Heart left ventricle (tissue), 16 donors: ENCODE results near the gene GANAB. TPM values are rescaled to one million over a fixed set of nuclear protein-coding genes. Genes with fewer than 3 reads are reported as not detected.

ENCODE experiments used
- ATAC-seq, 4 donors: fragments of 200-7000 bp; cut with Tn5 transposase; one replicate each; pipeline ENCODE4 v1.9.1; 2020 to 2022; ENCODE audit warnings: moderate library complexity in 4 of 4, mild to moderate bottlenecking in 3 of 4, moderate number of reproducible peaks in 1 of 4
- DNase-seq, 5 donors: peaks; one replicate each; pipeline ENCODE4 v3.0.0-alpha.2; 2020
- H3K27ac ChIP-seq, 12 donors: fragments of 200-600 bp; sonication (generic) in 4 of 12; one replicate each; pipeline versions ENCODE4 v1.5.0 to v1.8.0; 2016 to 2022; ENCODE audit warnings: mild to moderate bottlenecking in 2 of 12
- H3K27me3 ChIP-seq, 9 donors: fragments of 200-600 bp; sonication (generic) in 2 of 9; one replicate each; pipeline versions ENCODE4 v1.5.1 to v1.8.0; 2016 to 2022; ENCODE audit warnings: mild to moderate bottlenecking in 3 of 9
- H3K36me3 ChIP-seq, 9 donors: fragments of 200-600 bp; sonication (generic) in 2 of 9; one replicate each; pipeline versions ENCODE4 v1.5.0 to v1.8.0; 2018 to 2022; ENCODE audit warnings: mild to moderate bottlenecking in 2 of 9
- H3K4me1 ChIP-seq, 12 donors: fragments of 200-600 bp; sonication (generic) in 4 of 12; one replicate each; pipeline versions ENCODE4 v1.5.0 to v1.8.0; 2016 to 2022; ENCODE audit warnings: mild to moderate bottlenecking in 3 of 12
- H3K4me3 ChIP-seq, 12 donors: fragments of 200-600 bp; sonication (generic) in 4 of 12; one replicate each; pipeline versions ENCODE4 v1.5.0 to v1.8.0; 2017 to 2022; ENCODE audit warnings: mild to moderate bottlenecking in 9 of 12, moderate library complexity in 4 of 12
- H3K9me3 ChIP-seq, 12 donors: fragments of 200-600 bp; sonication (generic) in 4 of 12; one replicate each; pipeline versions ENCODE4 v1.5.0 to v1.8.0; 2016 to 2022; ENCODE audit warnings: mild to moderate bottlenecking in 1 of 12
- POLR2A ChIP-seq, 2 donors: fragments of 450-650 bp; IDR thresholded peaks; one replicate each; pipeline ENCODE4 v1.6.1; 2017; ENCODE audit warnings: antibody characterized with exemption in 2 of 2, mild to moderate bottlenecking in 2 of 2, moderate library complexity in 2 of 2
- WGBS, 4 donors: extraction: QIAGEN DNeasy Blood & Tissue Kit in 2 of 4; methylation state at CpG; one replicate each; pipeline versions ENCODE4 v1.1.5 to v1.1.7; 2013 to 2018; 5-methylcytosine and 5-hydroxymethylcytosine counted together
- intact Hi-C, 10 donors: fragments of 100-400 bp; cut with DNase I; formaldehyde crosslinking; loops; one replicate each; pipeline versions ENCODE4 v1.11.1 to v1.14.2; 2022
- polyA plus RNA-seq, 2 donors: library from polyadenylated mRNA; stranded (reverse); fragments of 200-250 nt; gene quantifications; one replicate each; pipeline ENCODE4 v1.2.3, GENCODE V29; 2013
- total RNA-seq, 9 donors: library from RNA; depleted of rRNA in 2 of 9; stranded (reverse); fragments of >200 nt in 2 of 9; fragmentation: NEBNext Ultra II Directional in 3 of 9; extraction: Animal tissue kit (Norgen Biotek cat#: 25700) in 3 of 9; gene quantifications; one replicate each; pipeline versions ENCODE4 v1.1.0 to v1.2.4, GENCODE V29; 2016 to 2023
- TF ChIP-seq, protein P1 (sequence below), 12 donors: fragments of 200-600 bp; sonication (generic) in 4 of 12; IDR thresholded peaks; one replicate each; pipeline versions ENCODE4 v1.5.0 to v1.8.0; 2018 to 2022; ENCODE audit warnings: antibody characterized with exemption in 12 of 12, mild to moderate bottlenecking in 5 of 12
- donor health status: ischemic (EF 13 %, LVEDD 7.1; RV severe dilation, severe dysfunction).
- donor health status: healthy with polysubstance abuse.
- donor health status: DM: no; HTN: yes; CAD: no.
- donor health status: DM: no; HTN: no; CAD: no.
- donor health status: ischemic (EF 25% LVEDD 6.9; RV normal size, moderate dysfunction).
- donor health status: ischemic (EF 25% LVEDD 5.7; RV mildly dilated, moderate dysfunction).
- donor health status: healthy.
- donor health status: DM: yes; HTN: yes; CAD: no.
- donor health status: ischemic (EF 35%, LVEDD 5.7; RV mildly dilated, moderate dysfunction).
- donor health status: nonischemic (EF 11% LVEDD 7.7; RV severe dilation, severe dysfunction).
- donor health status: DM: yes; HTN: yes; CAD: no.
- donor health status: PGD.
- donor health status: ischemic (EF 29% LVEDD 5.4; RV normal size, mild dysfunction).
- donor health status: nonischemic (EF 23%, LVEDD 6.1; RV moderate dilation, normal function).

GANAB gene
- total and polyA plus RNA-seq, 11 donors = 49.3 to 182 (median 99.1) TPM

GRCh38 chr11:62610814-62611704, 35.4 kb downstream of the GANAB start:
- peaks cover 0 to 57% (median 30%) of the 10 kb centered on the region in 9 donors for H3K36me3 ChIP-seq
- no peaks in the 10 kb centered on the region for H3K9me3 ChIP-seq
- ATAC-seq (no peak), DNase-seq (peak in 1 of 5 donors; percentile 62)
- H3K27me3 ChIP-seq = no peaks in the 10 kb centered on the region
- H3K27ac ChIP-seq = peak overlapping the region; percentile 91 to 99 (median 98)
- H3K4me1 ChIP-seq = peaks cover 4 to 47% (median 18%) of the 10 kb centered on the region in 12 donors
- WGBS, 4 donors = 68 to 77% (median 75%) methylated on average over 22 to 28 of the region's 28 CpGs
- TF ChIP-seq, protein P1, sequence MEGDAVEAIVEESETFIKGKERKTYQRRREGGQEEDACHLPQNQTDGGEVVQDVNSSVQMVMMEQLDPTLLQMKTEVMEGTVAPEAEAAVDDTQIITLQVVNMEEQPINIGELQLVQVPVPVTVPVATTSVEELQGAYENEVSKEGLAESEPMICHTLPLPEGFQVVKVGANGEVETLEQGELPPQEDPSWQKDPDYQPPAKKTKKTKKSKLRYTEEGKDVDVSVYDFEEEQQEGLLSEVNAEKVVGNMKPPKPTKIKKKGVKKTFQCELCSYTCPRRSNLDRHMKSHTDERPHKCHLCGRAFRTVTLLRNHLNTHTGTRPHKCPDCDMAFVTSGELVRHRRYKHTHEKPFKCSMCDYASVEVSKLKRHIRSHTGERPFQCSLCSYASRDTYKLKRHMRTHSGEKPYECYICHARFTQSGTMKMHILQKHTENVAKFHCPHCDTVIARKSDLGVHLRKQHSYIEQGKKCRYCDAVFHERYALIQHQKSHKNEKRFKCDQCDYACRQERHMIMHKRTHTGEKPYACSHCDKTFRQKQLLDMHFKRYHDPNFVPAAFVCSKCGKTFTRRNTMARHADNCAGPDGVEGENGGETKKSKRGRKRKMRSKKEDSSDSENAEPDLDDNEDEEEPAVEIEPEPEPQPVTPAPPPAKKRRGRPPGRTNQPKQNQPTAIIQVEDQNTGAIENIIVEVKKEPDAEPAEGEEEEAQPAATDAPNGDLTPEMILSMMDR (IDR thresholded peaks at IDR 0.05) = no peak
- TF ChIP-seq POLR2A (IDR thresholded peaks at IDR 0.05) = no peak
- intact Hi-C loops = loop anchor here in 3 of 10 donors (5.0 kb wide), 1 partner anchor 36 kb away; the partner anchor contains the start of gene GANAB (in 3 of the 3)
- peak overlapping the region; percentile 70 to 99 (median 82) for H3K4me3 ChIP-seq

- DNase-seq (no peak), ATAC-seq (no peak)
- no peak for TF ChIP-seq POLR2A (IDR thresholded peaks at IDR 0.05)
- TF ChIP-seq, protein P1 (IDR thresholded peaks at IDR 0.05) = no peak
- Histone ChIP-seq H3K9me3 (no peaks in the 10 kb centered on the region), H3K4me1 (peaks cover 4 to 47% (median 18%) of the 10 kb centered on the region in 12 donors), H3K4me3 (no peak overlapping the region), H3K27me3 (no peaks in the 10 kb centered on the region), H3K27ac (peak overlapping the region in 3 of 12 donors; percentile 12 to 98 (median 98)), H3K36me3 (peaks cover 0 to 57% (median 33%) of the 10 kb centered on the region in 9 donors)
- intact Hi-C loops = loop anchor here in 3 of 10 donors (5.0 kb wide), 1 partner anchor 37 kb away; the partner anchor contains the start of gene GANAB (in 3 of the 3)
- WGBS, 4 donors = 84 to 90% (median 87%) methylated on average over 6 of the region's 6 CpGs
Observed at GRCh38 chr11:62610403-62610802, 36.0 kb downstream of the GANAB start.

DNA sequence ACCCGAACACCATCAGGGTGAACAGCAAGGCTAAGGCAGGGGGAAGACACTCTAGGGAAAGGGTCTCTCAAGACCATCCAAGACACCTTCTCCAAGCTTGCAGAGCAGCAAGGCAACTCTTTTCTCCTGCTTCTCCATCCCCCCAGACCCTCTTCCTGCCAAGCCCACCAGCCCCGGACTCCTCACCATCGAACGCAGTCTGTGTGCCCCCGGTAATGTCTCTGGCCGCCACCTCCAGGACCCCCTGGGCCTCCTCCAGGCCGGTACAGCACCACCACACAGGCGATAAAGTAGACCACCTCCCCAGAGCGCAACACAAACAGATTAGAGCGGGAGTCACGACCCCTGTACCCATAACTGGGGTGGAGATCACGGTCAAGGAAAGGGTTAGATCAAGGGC, 37.6 kb downstream of the GANAB start:
- no peak for DNase-seq
- ATAC-seq = no peak
- TF ChIP-seq, protein P1 (IDR thresholded peaks at IDR 0.05) = no peak
- TF ChIP-seq POLR2A (IDR thresholded peaks at IDR 0.05) = no peak
- intact Hi-C loops = no loop called here
- no peak overlapping the region for H3K27ac ChIP-seq
- H3K4me1 ChIP-seq = peaks cover 4 to 47% (median 18%) of the 10 kb centered on the region in 12 donors
- H3K36me3 ChIP-seq = peaks cover 0 to 70% (median 35%) of the 10 kb centered on the region in 9 donors
- H3K4me3 ChIP-seq = no peak overlapping the region
- H3K27me3 ChIP-seq = no peaks in the 10 kb centered on the region
- 93 to 97% (median 94%) methylated on average over 10 to 12 of the region's 12 CpGs for WGBS, 4 donors
- H3K9me3 ChIP-seq = no peaks in the 10 kb centered on the region

DNA sequence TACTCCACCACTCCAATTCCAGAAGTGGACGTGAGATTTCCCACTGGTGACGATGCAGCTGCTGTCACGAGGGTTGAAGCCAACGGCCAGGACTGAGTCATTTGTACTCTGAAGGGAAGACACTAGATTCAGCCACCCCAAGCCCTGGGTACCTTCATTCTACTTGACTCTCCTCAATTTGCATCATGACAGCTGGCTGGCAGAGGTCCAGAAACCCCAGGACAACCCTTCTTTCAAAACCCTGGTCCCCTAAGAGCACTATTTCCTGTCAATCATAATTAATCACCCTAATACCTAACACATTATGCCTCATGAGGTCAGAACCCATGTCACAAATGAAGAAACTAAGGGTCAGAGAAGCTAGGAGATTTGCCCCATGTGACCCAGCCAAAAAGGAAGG, 38.7 kb downstream of the GANAB start:
- no peak for DNase-seq
- peaks cover 4 to 48% (median 17%) of the 10 kb centered on the region in 12 donors for H3K4me1 ChIP-seq
- WGBS, 4 donors = 69 to 80% (median 75%) methylated on average over 4 of the region's 4 CpGs
- intact Hi-C loops = no loop called here
- no peak overlapping the region for H3K27ac ChIP-seq
- H3K27me3 ChIP-seq = no peaks in the 10 kb centered on the region
- ATAC-seq = no peak
- no peaks in the 10 kb centered on the region for H3K9me3 ChIP-seq
- TF ChIP-seq POLR2A (IDR thresholded peaks at IDR 0.05) = no peak
- TF ChIP-seq, protein P1 (IDR thresholded peaks at IDR 0.05) = no peak
- no peak overlapping the region for H3K4me3 ChIP-seq
- peaks cover 0 to 72% (median 35%) of the 10 kb centered on the region in 9 donors for H3K36me3 ChIP-seq
